ENCODE data around the gene BARHL2.

The BARHL2 gene

GRCh38 chr1:90724926-90725656, 8.0 kb upstream of the BARHL2 start:
- no peak for DNase-seq (ENCODE audit: low read depth)

DNA sequence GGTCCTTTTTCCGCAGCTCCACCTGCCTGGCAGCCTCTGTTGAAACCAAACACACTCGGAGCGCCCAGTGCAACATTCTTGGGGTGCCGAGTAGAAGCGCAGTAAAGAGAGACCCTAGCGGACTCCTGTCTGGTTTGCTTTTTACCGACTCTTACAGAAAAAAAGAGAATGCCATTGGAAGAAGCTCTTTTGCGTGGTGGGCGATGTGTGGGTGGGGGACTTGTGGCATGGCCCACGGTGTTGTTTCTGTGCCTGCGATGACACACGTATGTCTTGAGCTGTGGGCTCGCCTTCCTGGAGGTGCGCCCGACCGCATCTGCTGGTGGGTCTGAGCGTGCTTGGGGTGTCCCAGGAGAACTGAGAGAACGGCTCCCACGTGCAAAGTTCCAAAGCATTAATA, 7.3 kb upstream of the BARHL2 start:
- DNase-seq (ENCODE audit: low read depth) = no peak

- DNase-seq (ENCODE audit: low read depth) = no peak
Observed at GRCh38 chr1:90723590-90724108, 6.5 kb upstream of the BARHL2 start.

GRCh38 chr1:90722874-90723589, 5.9 kb upstream of the BARHL2 start:
- DNase-seq (ENCODE audit: low read depth) = no peak

DNA sequence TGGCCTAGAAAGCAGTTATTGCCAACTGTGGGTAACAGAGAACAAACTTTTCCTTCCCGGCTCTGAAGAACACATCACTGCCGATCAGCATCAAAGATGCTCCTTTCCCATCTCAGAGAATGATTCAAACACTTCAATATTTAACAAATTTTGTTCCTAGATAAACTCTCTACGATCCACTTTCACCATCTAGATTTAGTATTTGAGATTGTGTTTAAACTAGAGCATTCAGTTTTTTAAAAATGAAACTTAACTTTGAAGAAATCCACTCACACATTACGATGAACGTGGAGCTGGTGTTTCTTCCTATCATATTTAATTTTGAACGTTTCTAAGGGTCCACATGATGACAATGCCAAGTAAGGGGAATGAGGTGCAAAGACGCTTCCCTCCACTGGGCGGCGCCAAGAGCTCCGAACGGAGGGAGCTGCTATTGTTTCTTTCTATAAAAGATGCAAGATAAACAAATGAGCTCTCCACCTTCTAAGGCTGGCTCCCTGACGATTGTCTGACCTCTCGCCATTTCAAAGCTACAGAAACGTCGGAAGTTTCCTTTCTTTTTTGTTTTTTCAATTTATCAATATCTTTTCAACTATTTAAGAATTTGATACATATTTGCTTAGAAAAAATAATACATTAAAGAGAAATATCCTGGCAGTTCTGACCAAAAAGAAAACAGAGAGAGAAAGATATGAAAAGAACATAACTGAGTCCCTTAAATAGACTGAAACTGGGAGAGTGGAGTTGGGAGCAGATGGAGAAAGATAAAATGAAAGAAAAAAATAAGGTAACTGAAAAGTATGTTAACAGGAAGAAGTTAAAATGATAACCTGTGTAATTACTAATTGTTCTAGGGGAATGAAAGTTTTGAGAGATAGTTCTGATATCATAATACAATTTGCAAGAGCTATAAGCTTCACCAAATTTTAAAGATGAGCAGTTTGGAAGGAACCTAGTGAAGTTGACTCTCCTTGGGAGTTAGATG, 4.4 kb upstream of the BARHL2 start:
- no peak for DNase-seq (ENCODE audit: low read depth)

GRCh38 chr1:90720145-90720636, 3.1 kb upstream of the BARHL2 start:
- DNase-seq (ENCODE audit: low read depth) = no peak

DNA sequence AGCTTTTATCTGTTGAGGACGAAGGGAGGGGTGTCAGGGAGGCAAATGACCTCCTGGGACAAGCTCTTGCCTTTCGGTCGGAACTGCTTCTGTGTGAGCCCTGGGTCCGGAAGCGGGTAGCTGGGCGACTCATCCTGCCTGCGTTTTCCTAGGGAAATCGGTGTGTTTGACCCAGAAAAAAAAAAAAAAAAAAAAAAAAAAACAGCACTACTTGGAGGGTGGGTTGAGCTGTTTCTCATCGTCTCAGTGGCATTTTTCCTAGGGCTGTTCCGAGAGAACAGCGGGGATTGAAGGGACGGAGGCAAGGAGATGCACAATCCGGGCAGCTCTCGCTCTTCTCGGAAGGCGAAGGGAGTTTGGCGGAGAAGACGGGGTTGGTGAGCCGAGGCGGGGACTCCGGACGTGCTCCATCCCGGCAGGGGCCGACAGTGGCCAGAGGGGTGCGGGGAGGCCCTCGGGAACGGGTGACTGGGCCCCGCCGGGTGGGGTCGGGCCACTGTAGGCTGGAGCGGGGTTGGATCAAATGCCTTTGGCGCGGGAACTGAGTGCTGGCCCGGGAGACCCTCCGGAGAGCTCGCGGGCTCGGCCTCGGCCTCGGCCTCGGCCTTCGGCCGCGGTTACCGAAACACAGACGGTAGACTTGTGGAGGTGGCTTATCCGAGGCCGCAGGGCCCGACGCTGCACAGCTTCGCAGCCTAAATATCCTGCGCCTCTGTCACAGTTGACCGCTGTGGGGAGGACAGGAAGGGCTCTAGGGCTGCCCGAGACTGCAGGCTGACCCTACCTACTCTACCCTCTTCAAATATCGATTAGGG, 2.4 kb upstream of the BARHL2 start:
- no peak for DNase-seq (ENCODE audit: low read depth)

GRCh38 chr1:90718411-90719329, 1.6 kb upstream of the BARHL2 start:
- DNase-seq (ENCODE audit: low read depth) = no peak

GRCh38 chr1:90717665-90718410, 736 bp upstream of the BARHL2 start:
- DNase-seq (ENCODE audit: low read depth) = no peak

DNA sequence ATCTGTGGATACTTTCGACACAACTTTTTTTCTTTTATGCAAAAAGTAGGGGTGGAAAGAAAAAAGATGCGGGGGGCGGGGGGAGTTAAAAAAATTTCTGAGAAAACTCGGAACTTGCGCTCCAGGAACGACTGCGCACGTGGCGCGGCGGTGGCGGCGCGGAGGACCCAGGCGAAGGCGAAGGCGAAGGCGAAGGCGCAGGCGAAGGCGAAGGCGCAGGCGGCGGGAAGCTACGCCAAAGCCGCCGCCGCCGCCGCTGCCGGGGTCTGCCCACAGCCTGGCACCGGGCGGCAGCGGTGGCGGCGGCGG, 208 bp upstream of the BARHL2 start:
- no peak for DNase-seq (ENCODE audit: low read depth)

DNA sequence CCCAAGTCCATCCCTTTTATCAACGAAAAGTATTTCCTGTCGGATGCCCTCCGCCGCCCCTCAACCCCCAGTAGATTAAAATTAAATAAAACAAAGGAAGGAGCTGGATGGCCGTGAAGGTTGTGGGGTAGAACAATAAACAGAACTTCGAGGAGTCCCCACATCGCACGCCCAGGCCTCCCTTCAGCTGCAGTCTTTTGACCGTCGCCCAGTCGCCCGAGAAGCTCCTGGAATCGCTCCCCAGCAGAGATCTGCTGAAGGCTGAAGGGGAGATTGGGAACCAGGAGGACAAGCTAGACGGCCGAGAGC, 905 bp downstream of the BARHL2 start:
- no peak for DNase-seq (ENCODE audit: low read depth)

DNA sequence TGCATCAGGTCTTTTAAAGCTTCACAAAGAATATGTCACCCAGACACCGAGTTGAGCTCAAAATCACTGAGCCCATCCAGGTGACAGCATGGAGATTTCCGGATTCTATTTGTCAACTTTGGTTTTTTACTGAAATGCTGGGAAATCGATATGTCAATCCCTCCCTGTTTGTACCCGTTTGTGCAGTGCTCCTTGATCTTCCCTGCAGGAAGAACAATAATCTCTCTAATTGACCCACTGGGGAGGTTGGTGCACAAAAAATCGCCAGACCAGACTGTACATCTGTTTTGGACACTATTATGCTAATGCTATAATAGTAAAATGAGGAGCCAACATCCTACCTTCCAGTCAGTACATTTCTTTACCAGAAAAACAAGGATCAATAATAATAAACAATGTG, 1.8 kb downstream of the BARHL2 start:
- no peak for DNase-seq (ENCODE audit: low read depth)

DNA sequence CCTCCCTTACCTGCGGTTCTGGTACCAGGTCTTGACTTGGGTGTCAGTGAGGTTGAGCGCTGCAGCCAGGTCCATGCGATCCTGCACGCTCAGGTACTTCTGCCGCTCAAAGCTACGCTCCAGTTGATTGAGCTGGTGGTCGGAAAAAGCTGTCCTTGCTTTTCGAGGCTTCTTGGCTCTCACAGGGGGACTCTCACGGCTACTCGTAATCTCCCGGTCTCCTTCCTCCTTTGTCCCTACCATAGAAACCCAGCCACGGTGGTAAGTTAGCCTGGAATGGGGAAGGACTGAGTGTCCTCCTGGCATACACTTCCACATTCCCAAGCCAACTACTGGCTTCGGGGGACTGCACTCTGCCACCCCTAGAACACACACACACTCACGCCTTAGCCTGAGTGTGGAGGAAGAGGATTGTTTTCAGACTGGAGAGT, 2.6 kb downstream of the BARHL2 start:
- DNase-seq (ENCODE audit: low read depth) = no peak

DNA sequence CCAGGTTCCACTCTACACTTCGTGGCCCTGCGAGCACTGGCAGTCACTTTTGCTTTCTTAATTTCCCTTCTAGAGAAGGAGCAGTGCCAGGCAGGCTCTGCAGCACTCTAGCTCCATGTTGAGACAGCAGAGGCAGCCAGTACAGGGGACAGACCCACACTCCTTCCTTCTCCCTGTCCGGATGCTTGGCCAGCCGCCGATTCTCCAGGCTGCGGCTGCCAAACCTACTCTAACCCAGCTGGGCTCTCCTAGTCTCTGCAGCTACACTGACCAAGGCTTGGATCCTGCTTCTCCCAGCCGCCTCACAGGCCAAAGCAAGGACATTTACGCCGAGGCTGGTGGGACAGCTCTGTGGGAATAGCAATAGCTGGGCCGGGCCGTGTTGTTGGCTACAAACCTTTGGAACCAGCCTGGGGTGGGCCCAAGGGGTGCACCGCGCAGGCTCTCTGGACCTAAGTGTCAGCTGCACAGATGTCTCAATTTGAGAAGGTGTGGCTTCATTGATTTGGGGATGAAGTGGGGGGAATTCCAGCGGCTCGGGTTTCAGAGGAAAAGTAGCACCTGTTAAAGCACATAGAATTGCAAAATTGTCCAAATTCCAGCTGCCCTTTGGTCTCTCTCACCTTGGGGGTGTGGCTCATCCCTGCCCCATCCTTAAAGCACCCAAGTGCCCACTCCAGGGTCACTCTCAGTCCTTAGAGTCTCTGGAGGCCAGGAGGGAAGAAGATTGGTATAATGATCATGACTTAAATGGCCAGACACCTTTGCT, 3.2 kb downstream of the BARHL2 start:
- no peak for DNase-seq (ENCODE audit: low read depth)

- no peak for DNase-seq (ENCODE audit: low read depth)
Observed at GRCh38 chr1:90712915-90713730, 4.0 kb downstream of the BARHL2 start.

DNA sequence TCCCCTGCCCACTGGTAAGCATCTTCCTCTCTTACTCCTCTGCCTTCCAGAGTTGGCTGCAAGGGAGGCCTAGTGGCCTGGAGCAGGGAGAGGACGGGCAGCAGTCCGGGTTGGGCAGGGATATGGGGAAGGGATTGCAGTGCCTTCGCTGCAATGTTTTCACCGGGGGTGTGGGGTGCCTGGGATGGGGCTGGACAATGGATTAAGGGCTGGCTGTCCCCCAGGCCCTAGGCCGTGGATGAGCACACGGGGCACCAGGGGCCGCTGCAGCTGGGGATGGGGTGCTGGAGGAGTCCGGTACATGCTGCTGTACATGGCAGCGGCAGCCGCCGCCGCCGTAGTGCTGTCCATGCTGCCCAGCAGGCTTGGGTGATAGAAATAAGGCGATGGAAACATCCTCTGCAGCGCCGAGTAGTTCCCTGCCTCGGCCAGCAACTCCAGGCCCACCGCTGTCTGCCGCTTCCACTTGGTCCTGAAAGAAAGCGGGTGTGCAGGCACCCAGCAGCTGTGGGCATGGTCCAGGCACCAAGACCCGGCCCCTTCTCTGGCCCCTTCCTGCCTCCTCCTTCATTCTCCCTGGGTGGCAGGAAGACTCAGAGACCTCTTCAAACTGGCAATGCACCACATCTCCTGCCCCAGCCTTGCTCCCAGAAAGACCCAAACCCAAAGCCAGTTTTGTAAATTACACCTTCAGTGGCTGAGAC, 4.8 kb downstream of the BARHL2 start:
- DNase-seq (ENCODE audit: low read depth) = no peak

DNA sequence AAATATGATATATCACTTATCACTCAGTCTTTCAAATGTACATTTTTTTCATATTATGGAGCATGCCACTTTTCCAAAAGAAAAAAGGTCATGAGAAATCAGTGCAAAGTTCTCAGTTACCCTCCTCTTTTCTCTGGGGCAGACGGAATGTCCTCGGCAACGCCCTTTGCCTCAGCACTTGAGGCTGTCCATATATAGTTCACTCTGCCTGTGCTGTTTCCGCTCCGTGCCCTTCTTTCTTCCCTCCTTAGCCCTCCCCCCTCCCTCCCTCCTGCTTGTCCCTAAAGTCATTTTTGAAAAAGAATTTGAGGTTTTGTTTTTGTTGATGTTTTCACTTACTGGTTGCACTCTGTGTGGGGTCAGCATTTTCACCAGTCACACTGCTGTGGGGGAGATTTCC, 5.4 kb downstream of the BARHL2 start:
- DNase-seq (ENCODE audit: low read depth) = no peak

Measured in non-pigmented ciliary epithelial cell (primary cell).